ENCODE data around the gene SLC9C2. TPM values are rescaled to one million over a fixed set of nuclear protein-coding genes. Genes with fewer than 3 reads are reported as not detected.

Gene SLC9C2
- total RNA-seq, 1 experiment from 2014 or later: not detected

- Mint-ChIP-seq H3K36me3 (ENCODE audit: insufficient read depth in 1 of 3, low read depth in 3 of 3) (no peaks in the 10 kb centered on the region), H3K27me3 (ENCODE audit: low read depth) (no peaks in the 10 kb centered on the region), H3K27ac (no peak overlapping the region), H3K4me3 (no peak overlapping the region), H3K9me3 (no peaks in the 10 kb centered on the region), H3K4me1 (peaks cover 3 to 6% of the 10 kb centered on the region in 2 experiments; a peak in 2 of 4 replicates)
- Histone ChIP-seq H4K20me1 (ENCODE audit: control insufficient read depth, insufficient read depth, insufficient read length) (no peaks in the 10 kb centered on the region), H2BK12ac (ENCODE audit: insufficient read length, low read depth, low read length) (no peak overlapping the region), H3K23me2 (ENCODE audit: insufficient read length, low read depth, low read length, poor library complexity, severe bottlenecking) (no peaks in the 10 kb centered on the region), H3K14ac (ENCODE audit: insufficient read depth, low read length) (no peak overlapping the region), H3K4me1 (ENCODE audit: insufficient read depth, low read length) (no peaks in the 10 kb centered on the region), H3K56ac (ENCODE audit: insufficient read length, low read depth, low read length) (no peak overlapping the region), H3K23ac (ENCODE audit: insufficient read length, low read depth, low read length) (no peak overlapping the region), H4K91ac (ENCODE audit: insufficient read length, low read depth, low read length) (no peak overlapping the region), H2BK5ac (ENCODE audit: insufficient read length, low read length) (no peak overlapping the region), H3K4ac (ENCODE audit: low read depth, low read length) (no peak overlapping the region), H2AFZ (ENCODE audit: low read length) (no peak overlapping the region), H2BK120ac (ENCODE audit: low read depth, low read length, poor library complexity, severe bottlenecking) (no peak overlapping the region), H3K27me3 (ENCODE audit: insufficient read depth, low read length) (no peaks in the 10 kb centered on the region), H3K79me2 (ENCODE audit: insufficient read depth, low read length) (no peaks in the 10 kb centered on the region), H2BK15ac (ENCODE audit: low read depth, low read length) (no peak overlapping the region), H2AK5ac (ENCODE audit: insufficient read length, low read length) (no peak overlapping the region), H3K9me3 (ENCODE audit: control insufficient read depth, low read depth, low read length) (no peaks in the 10 kb centered on the region), H3T11ph (ENCODE audit: low read length) (no peak overlapping the region), H4K5ac (ENCODE audit: insufficient read length, low read depth, low read length) (no peak overlapping the region), H3K4me2 (ENCODE audit: insufficient read depth, insufficient read length, low read length) (no peak overlapping the region), H3K27ac (ENCODE audit: insufficient read length, low read depth, low read length) (no peak overlapping the region), H4K8ac (replicated peaks; ENCODE audit: insufficient read length, low read depth, low read length) (no peak overlapping the region), H3K79me1 (ENCODE audit: insufficient read depth, low read depth, low read length, poor library complexity, severe bottlenecking) (no peaks in the 10 kb centered on the region), H2BK20ac (ENCODE audit: low read depth, low read length, poor library complexity, severe bottlenecking) (no peak overlapping the region), H3K9ac (ENCODE audit: extremely low read depth, insufficient read length, low read length) (no peak overlapping the region), H3K18ac (ENCODE audit: insufficient read length, low read depth, low read length) (no peak overlapping the region)
- TF ChIP-seq CTCF (conservative IDR thresholded peaks at IDR 0.05): no peak
- no peak for DNase-seq
These were observed 49.6 kb downstream of the SLC9C2 start for GRCh38 chr1:173553312-173553711.
